RWPE2 (cell line): ENCODE results near the gene MOB2.

Source experiments
- ATAC-seq: fragments of 200-7000 bp; cut with Tn5 transposase; 3 replicates; pipeline ENCODE4 v1.9.1; 2021; ENCODE audit warnings: low read depth
- DNase-seq: peaks from one replicate; pipeline ENCODE4 v3.0.0-alpha.2; 2020; ENCODE audit warnings: low spot score
- H3K27ac ChIP-seq: fragments of 450-650 bp; 2 replicates; pipeline ENCODE4 v1.5.1; 2017; ENCODE audit warnings: mild to moderate bottlenecking; ENCODE audit not compliant: poor library complexity, severe bottlenecking
- H3K27me3 ChIP-seq: fragments of 250-450 bp; sonication (Bioruptor Pico); 2 replicates; pipeline ENCODE4 v1.5.1; 2021; ENCODE audit warnings: mild to moderate bottlenecking, moderate library complexity; ENCODE audit not compliant: insufficient read depth, poor library complexity, severe bottlenecking
- H3K36me3 ChIP-seq: fragments of 250-450 bp; sonication (Bioruptor Pico); 2 replicates; pipeline ENCODE4 v1.5.1; 2020; ENCODE audit warnings: low read depth, mild to moderate bottlenecking, moderate library complexity
- H3K4me1 ChIP-seq: fragments of 250-450 bp; sonication (Bioruptor Pico); 2 replicates; pipeline ENCODE4 v1.5.1; 2021; ENCODE audit warnings: mild to moderate bottlenecking, moderate library complexity; ENCODE audit not compliant: insufficient read depth, poor library complexity, severe bottlenecking
- H3K4me3 ChIP-seq: fragments of 250-450 bp; sonication (Bioruptor Pico); 2 replicates; pipeline ENCODE4 v1.5.1; 2021; ENCODE audit warnings: mild to moderate bottlenecking, moderate library complexity; ENCODE audit not compliant: severe bottlenecking
- H3K9me3 ChIP-seq: fragments of 250-450 bp; sonication (Bioruptor Pico); 2 replicates; pipeline ENCODE4 v1.5.1; 2021; ENCODE audit warnings: mild to moderate bottlenecking, moderate library complexity; ENCODE audit not compliant: severe bottlenecking
- CTCF ChIP-seq: fragments of 450-650 bp; IDR thresholded peaks from one replicate; pipeline ENCODE4 v1.5.1; 2017; ENCODE audit warnings: mild to moderate bottlenecking, moderate library complexity; ENCODE audit not compliant: poor library complexity, severe bottlenecking

The MOB2 gene

GRCh38 chr11:1456596-1457325 lies 29.8 kb downstream of the MOB2 start:
- H3K27ac ChIP-seq = no peak overlapping the region
- H3K36me3 ChIP-seq = no peaks in the 10 kb centered on the region
- H3K27me3 ChIP-seq = peaks cover 10% of the 10 kb centered on the region
- DNase-seq (no peak), ATAC-seq (no peak)
- H3K9me3 ChIP-seq = no peaks in the 10 kb centered on the region
- H3K4me3 ChIP-seq = no peak overlapping the region
- no peaks in the 10 kb centered on the region for H3K4me1 ChIP-seq
- no peak for TF ChIP-seq CTCF

GRCh38 chr11:1456176-1456575 lies 30.4 kb downstream of the MOB2 start:
- DNase-seq (no peak), ATAC-seq (no peak)
- Histone ChIP-seq H3K27me3 (peaks cover 8% of the 10 kb centered on the region), H3K9me3 (no peaks in the 10 kb centered on the region), H3K4me1 (no peaks in the 10 kb centered on the region), H3K36me3 (no peaks in the 10 kb centered on the region), H3K4me3 (no peak overlapping the region), H3K27ac (no peak overlapping the region)
- no peak for TF ChIP-seq CTCF

- Histone ChIP-seq H3K36me3 (no peaks in the 10 kb centered on the region), H3K4me1 (no peaks in the 10 kb centered on the region), H3K27me3 (peaks cover 3% of the 10 kb centered on the region), H3K9me3 (no peaks in the 10 kb centered on the region), H3K27ac (no peak overlapping the region), H3K4me3 (no peak overlapping the region)
- TF ChIP-seq CTCF = no peak
- no peak for DNase-seq
- no peak for ATAC-seq
Measured at GRCh38 chr11:1455763-1456060, 30.9 kb downstream of the MOB2 start.

GRCh38 chr11:1455032-1455762 lies 31.4 kb downstream of the MOB2 start:
- H3K36me3 ChIP-seq = no peaks in the 10 kb centered on the region
- no peak overlapping the region for H3K27ac ChIP-seq
- H3K9me3 ChIP-seq = no peaks in the 10 kb centered on the region
- no peaks in the 10 kb centered on the region for H3K27me3 ChIP-seq
- no peak for ATAC-seq
- H3K4me1 ChIP-seq = no peaks in the 10 kb centered on the region
- TF ChIP-seq CTCF = no peak
- DNase-seq = no peak
- H3K4me3 ChIP-seq = no peak overlapping the region

GRCh38 chr11:1454576-1454975 lies 32.0 kb downstream of the MOB2 start:
- Histone ChIP-seq H3K9me3 (no peaks in the 10 kb centered on the region), H3K36me3 (no peaks in the 10 kb centered on the region), H3K4me1 (no peaks in the 10 kb centered on the region), H3K27ac (no peak overlapping the region), H3K4me3 (no peak overlapping the region), H3K27me3 (no peaks in the 10 kb centered on the region)
- no peak for TF ChIP-seq CTCF
- DNase-seq (no peak), ATAC-seq (no peak)
